Trophoblast cell (in vitro differentiated cells and primary cell): ENCODE data around the gene MUC6.

Experiments
- DNase-seq, 2 donors: peaks; one replicate each; pipeline ENCODE4 v3.0.0-alpha.2; 2016
- H2AFZ ChIP-seq: 2 replicates; pipeline ENCODE4 v1.6.1; 2013; ENCODE audit warnings: low read length, moderate library complexity, mild to moderate bottlenecking; ENCODE audit not compliant: insufficient read depth, poor library complexity
- H2AK5ac ChIP-seq: 2 replicates; pipeline ENCODE4 v1.6.1; 2013; ENCODE audit warnings: mild to moderate bottlenecking, low read length
- H2BK120ac ChIP-seq: 2 replicates; pipeline ENCODE4 v1.6.1; 2013; ENCODE audit warnings: low read length, mild to moderate bottlenecking, moderate library complexity; ENCODE audit not compliant: insufficient read depth, poor library complexity
- H2BK12ac ChIP-seq: 2 replicates; pipeline ENCODE4 v1.6.1; 2013; ENCODE audit warnings: mild to moderate bottlenecking, low read length, moderate library complexity
- H2BK5ac ChIP-seq: 2 replicates; pipeline ENCODE4 v1.6.1; 2013; ENCODE audit warnings: low read length, low read depth, moderate library complexity, mild to moderate bottlenecking; ENCODE audit not compliant: poor library complexity
- H3K14ac ChIP-seq: 2 replicates; pipeline ENCODE4 v1.6.1; 2013; ENCODE audit warnings: mild to moderate bottlenecking, low read length
- H3K18ac ChIP-seq: 2 replicates; pipeline ENCODE4 v1.6.1; 2013; ENCODE audit warnings: mild to moderate bottlenecking, low read length
- H3K23ac ChIP-seq: 2 replicates; pipeline ENCODE4 v1.6.1; 2013; ENCODE audit warnings: low read length
- H3K27ac ChIP-seq: 2 replicates; pipeline ENCODE4 v1.5.1; 2013; ENCODE audit warnings: low read depth, mild to moderate bottlenecking, inconsistent platforms, low read length, moderate library complexity
- H3K27me3 ChIP-seq: 2 replicates; pipeline ENCODE4 v1.6.1; 2013; ENCODE audit warnings: inconsistent platforms, mild to moderate bottlenecking, low read length, moderate library complexity; ENCODE audit not compliant: insufficient read depth
- H3K36me3 ChIP-seq, 2 experiments: 1 replicate in 1 of 2; 2 replicates in 1 of 2; pipeline ENCODE4 v1.6.1; 2013; ENCODE audit warnings: low read length in 2 of 2, mild to moderate bottlenecking in 2 of 2, moderate library complexity in 1 of 2; ENCODE audit not compliant: insufficient read depth in 2 of 2, control insufficient read depth in 1 of 2
- H3K4ac ChIP-seq: 2 replicates; pipeline ENCODE4 v1.6.1; 2013; ENCODE audit warnings: low read depth, mild to moderate bottlenecking, low read length, moderate library complexity
- H3K4me1 ChIP-seq, 2 experiments: 1 replicate in 1 of 2; 2 replicates in 1 of 2; pipeline ENCODE4 v1.6.1; 2013; ENCODE audit warnings: low read length in 2 of 2, mild to moderate bottlenecking in 2 of 2, moderate library complexity in 1 of 2; ENCODE audit not compliant: insufficient read depth in 2 of 2, control insufficient read depth in 1 of 2
- H3K4me2 ChIP-seq: 2 replicates; pipeline ENCODE4 v1.6.1; 2013; ENCODE audit warnings: inconsistent platforms, mild to moderate bottlenecking, low read length, moderate library complexity
- H3K4me3 ChIP-seq: 2 replicates; pipeline ENCODE4 v1.5.1; 2013; ENCODE audit warnings: mild to moderate bottlenecking, low read depth, low read length, inconsistent platforms
- H3K79me1 ChIP-seq: one replicate; pipeline ENCODE4 v1.6.1; 2013; ENCODE audit warnings: low read length
- H3K79me2 ChIP-seq: 2 replicates; pipeline ENCODE4 v1.6.1; 2013; ENCODE audit warnings: low read length, mild to moderate bottlenecking; ENCODE audit not compliant: control insufficient read depth, insufficient read depth, poor library complexity
- H3K9ac ChIP-seq: 2 replicates; pipeline ENCODE4 v1.6.1; 2013; ENCODE audit warnings: mild to moderate bottlenecking, low read length
- H3K9me3 ChIP-seq: 2 replicates; pipeline ENCODE4 v1.6.1; 2013; ENCODE audit warnings: low read depth, mild to moderate bottlenecking, control low read depth, inconsistent platforms, low read length; ENCODE audit not compliant: insufficient read depth
- H4K12ac ChIP-seq: 2 replicates; pipeline ENCODE4 v1.6.1; 2013; ENCODE audit warnings: low read depth, mild to moderate bottlenecking, low read length, moderate library complexity
- H4K8ac ChIP-seq: 2 replicates; pipeline ENCODE4 v1.6.1; 2013; ENCODE audit warnings: low read depth, mild to moderate bottlenecking, low read length, moderate library complexity
- H4K91ac ChIP-seq: one replicate; pipeline ENCODE4 v1.6.1; 2013; ENCODE audit warnings: low read depth, mild to moderate bottlenecking, low read length, moderate library complexity
- WGBS: extraction: QIAGEN DNeasy Blood & Tissue Kit; methylation state at CpG from one replicate; pipeline ENCODE4 v1.1.7; 2013; ENCODE audit warnings: missing lambda C conversion rate; ENCODE audit not compliant: insufficient read length, insufficient coverage; ENCODE audit errors: extremely low coverage; 5-methylcytosine and 5-hydroxymethylcytosine counted together

MUC6 gene

DNA sequence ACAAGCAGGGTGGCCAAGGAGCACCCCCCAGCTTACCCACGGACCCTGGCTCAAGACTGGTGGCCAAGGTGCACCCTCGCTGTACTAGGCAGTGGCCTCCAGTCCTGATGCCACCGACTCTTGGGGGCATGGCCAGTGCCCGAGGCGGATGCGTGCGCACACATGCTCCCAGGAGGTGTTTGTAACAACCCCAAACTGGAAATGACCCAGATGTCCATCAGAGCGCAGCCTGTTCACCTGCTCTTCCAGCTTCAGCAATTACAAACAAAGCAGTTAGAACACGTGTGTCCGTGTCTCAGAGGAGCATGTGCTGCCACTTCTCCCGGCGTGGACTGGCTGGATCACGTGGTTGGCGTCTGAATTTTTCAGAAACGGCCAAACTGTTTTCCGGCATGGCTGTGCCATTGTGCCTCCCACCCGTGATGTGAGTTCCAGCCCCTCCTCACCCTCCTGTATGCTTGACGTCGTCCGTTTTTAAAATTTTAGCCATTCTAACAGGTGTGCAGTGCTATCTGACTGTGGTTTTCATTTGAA, 7.1 kb upstream of the MUC6 start:
- no peak overlapping the region for H2BK12ac ChIP-seq
- H3K14ac ChIP-seq = no peak overlapping the region
- no peak overlapping the region for H4K8ac ChIP-seq
- no peak overlapping the region for H3K27ac ChIP-seq
- no peak overlapping the region for H4K91ac ChIP-seq
- peaks cover 2 to 3% of the 10 kb centered on the region in 2 experiments for H3K4me1 ChIP-seq
- no peaks in the 10 kb centered on the region for H3K27me3 ChIP-seq
- H2AK5ac ChIP-seq = no peak overlapping the region
- H2AFZ ChIP-seq = no peak overlapping the region
- H3K23ac ChIP-seq = no peak overlapping the region
- H3K4me2 ChIP-seq = no peak overlapping the region
- H3K79me2 ChIP-seq = no peaks in the 10 kb centered on the region
- DNase-seq = no peak
- H3K4me3 ChIP-seq = no peak overlapping the region
- peaks cover 4% of the 10 kb centered on the region for H3K9me3 ChIP-seq
- no peak overlapping the region for H2BK5ac ChIP-seq
- H3K79me1 ChIP-seq = no peaks in the 10 kb centered on the region
- no peak overlapping the region for H3K4ac ChIP-seq
- no peak overlapping the region for H3K18ac ChIP-seq
- H3K36me3 ChIP-seq = no peaks in the 10 kb centered on the region
- H4K12ac ChIP-seq = no peak overlapping the region
- no peak overlapping the region for H3K9ac ChIP-seq
- no CpG with 5 or more reads among the region's 20 CpGs for WGBS
- no peak overlapping the region for H2BK120ac ChIP-seq

GRCh38 chr11:1042626-1043562, 6.4 kb upstream of the MUC6 start:
- no CpG with 5 or more reads among the region's 26 CpGs for WGBS
- Histone ChIP-seq H3K4me1 (peaks cover 2 to 3% of the 10 kb centered on the region in 2 experiments), H3K79me2 (no peaks in the 10 kb centered on the region), H3K27me3 (no peaks in the 10 kb centered on the region), H3K18ac (no peak overlapping the region), H3K23ac (no peak overlapping the region), H3K9me3 (peaks cover 4% of the 10 kb centered on the region), H2BK12ac (no peak overlapping the region), H2AFZ (no peak overlapping the region), H2AK5ac (no peak overlapping the region), H2BK120ac (no peak overlapping the region), H3K27ac (no peak overlapping the region), H3K4ac (no peak overlapping the region), H4K12ac (no peak overlapping the region), H3K9ac (no peak overlapping the region), H3K79me1 (no peaks in the 10 kb centered on the region), H2BK5ac (no peak overlapping the region), H3K14ac (no peak overlapping the region), H3K4me3 (no peak overlapping the region), H3K4me2 (no peak overlapping the region), H4K8ac (no peak overlapping the region), H4K91ac (no peak overlapping the region), H3K36me3 (no peaks in the 10 kb centered on the region)
- DNase-seq = no peak

DNA sequence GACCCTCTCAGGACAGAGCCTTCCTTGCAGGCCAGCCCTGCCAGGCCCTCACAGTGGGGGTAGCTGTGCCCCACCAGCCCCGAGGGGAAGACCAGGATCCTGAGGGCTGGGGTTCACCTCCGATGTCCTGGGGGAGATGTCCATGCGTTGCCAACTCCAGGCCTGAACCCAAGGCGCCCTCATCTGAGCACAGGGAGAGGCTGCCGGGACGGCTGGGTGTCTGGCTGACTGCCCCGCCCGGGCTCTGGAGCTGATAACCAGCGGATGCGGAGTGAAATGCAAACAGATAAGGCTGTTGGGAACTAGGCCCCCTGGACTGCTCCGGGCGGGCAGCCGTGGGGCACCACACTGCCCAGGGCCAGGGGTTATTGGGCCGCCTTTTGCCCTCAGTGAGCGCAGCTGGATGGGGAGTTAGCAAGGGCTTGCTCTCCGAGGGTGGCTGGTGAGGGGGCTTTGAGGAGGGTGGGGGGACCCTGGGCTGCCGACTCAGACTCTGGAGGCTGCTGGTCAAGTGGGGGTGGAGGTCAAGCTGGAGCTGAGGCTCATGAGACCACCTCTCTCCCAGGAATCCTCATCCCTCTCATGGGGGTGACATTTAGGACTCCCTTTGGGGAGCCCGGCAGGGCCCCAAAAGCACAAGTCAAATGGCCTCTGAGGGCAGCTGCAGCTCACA, 5.6 kb upstream of the MUC6 start:
- Histone ChIP-seq H3K23ac (no peak overlapping the region), H3K4me3 (no peak overlapping the region), H3K4me1 (no peaks in the 10 kb centered on the region), H2BK12ac (no peak overlapping the region), H2AFZ (no peak overlapping the region), H4K91ac (no peak overlapping the region), H2BK5ac (no peak overlapping the region), H3K4me2 (no peak overlapping the region), H3K27ac (no peak overlapping the region), H3K4ac (no peak overlapping the region), H3K9me3 (peaks cover 4% of the 10 kb centered on the region), H3K79me1 (no peaks in the 10 kb centered on the region), H2BK120ac (no peak overlapping the region), H3K36me3 (no peaks in the 10 kb centered on the region), H3K9ac (no peak overlapping the region), H4K8ac (no peak overlapping the region), H3K79me2 (no peaks in the 10 kb centered on the region), H3K14ac (no peak overlapping the region), H3K27me3 (no peaks in the 10 kb centered on the region), H2AK5ac (no peak overlapping the region), H3K18ac (no peak overlapping the region), H4K12ac (no peak overlapping the region)
- no peak for DNase-seq
- WGBS = no CpG with 5 or more reads among the region's 18 CpGs

DNA sequence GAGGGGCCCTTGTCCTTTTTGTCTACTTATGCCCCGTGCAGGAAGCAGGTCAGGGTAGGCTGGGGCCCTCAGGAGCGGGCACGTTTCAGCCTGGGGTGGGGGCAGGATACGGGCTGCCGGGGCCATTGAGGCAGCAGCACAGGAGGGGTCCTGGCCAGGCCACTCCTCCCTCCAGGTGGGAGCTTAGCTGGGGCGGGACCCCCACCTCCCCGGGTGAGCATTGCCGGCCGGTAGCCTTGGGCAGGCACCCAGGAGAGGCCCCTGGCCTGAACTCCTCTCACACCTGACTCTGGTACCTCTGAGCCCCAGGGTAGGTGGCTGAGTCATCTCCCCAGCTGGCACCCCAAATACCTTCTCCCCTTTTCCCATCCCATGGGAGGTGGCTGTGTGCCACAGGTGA, 5.0 kb upstream of the MUC6 start:
- Histone ChIP-seq H3K4me1 (no peaks in the 10 kb centered on the region), H3K79me2 (no peaks in the 10 kb centered on the region), H3K4ac (no peak overlapping the region), H2BK5ac (no peak overlapping the region), H3K4me3 (no peak overlapping the region), H3K9me3 (peaks cover 4% of the 10 kb centered on the region), H3K14ac (no peak overlapping the region), H2BK120ac (no peak overlapping the region), H2AFZ (no peak overlapping the region), H4K12ac (no peak overlapping the region), H3K23ac (no peak overlapping the region), H3K79me1 (no peaks in the 10 kb centered on the region), H3K27ac (no peak overlapping the region), H2BK12ac (no peak overlapping the region), H3K9ac (no peak overlapping the region), H4K8ac (no peak overlapping the region), H2AK5ac (no peak overlapping the region), H3K18ac (no peak overlapping the region), H3K36me3 (no peaks in the 10 kb centered on the region), H3K27me3 (no peaks in the 10 kb centered on the region), H4K91ac (no peak overlapping the region), H3K4me2 (no peak overlapping the region)
- DNase-seq = no peak
- WGBS = no CpG with 5 or more reads among the region's 9 CpGs
